K562 (cell line): ENCODE measurements around the gene PEX7. TPM values are rescaled to one million over a fixed set of nuclear protein-coding genes. Genes with fewer than 3 reads are reported as not detected.

ENCODE experiments used
- ATAC-seq: fragments of 200-7000 bp; cut with Tn5 transposase; 3 replicates; pipeline ENCODE4 v1.9.1; 2020; ENCODE audit warnings: moderate library complexity
- BruUV-seq: library from RNA; stranded (reverse); fragments of 400-500 nt; replicated peaks from 2 replicates; lab custom pipeline; 2021; lab: Mats Ljungman, UMichigan
- CTCF ChIA-PET: fragments of 300-600 bp; formaldehyde crosslinking; extraction: SDS; loops from one replicate; lab custom pipeline; 2021; ENCODE audit warnings: low intra/inter-chr PET ratio; lab: Yijun Ruan, JAX
- POLR2A ChIA-PET: fragments of 300-600, 350-650 bp; sonication (Branson Sonifier 250); formaldehyde crosslinking; extraction: SDS; loops from one replicate; lab custom pipeline; 2021; ENCODE audit warnings: antibody characterized with exemption, inconsistent platforms; lab: Yijun Ruan, JAX
- DNase-seq, 4 experiments: peaks; one replicate each; pipeline versions ENCODE4 v3.0.0 to v3.0.0-alpha.2; 2011 to 2018; ENCODE audit warnings: low spot score in 3 of 4, mixed read lengths in 3 of 4; ENCODE audit errors: extremely low read depth in 1 of 4
- FAIRE-seq: peaks from 2 replicates; lab custom pipeline; 2011; peaks lifted over from hg19 to GRCh38; lab: Jason Lieb, UNC
- H2AFZ ChIP-seq: 2 replicates; pipeline ENCODE4 v1.6.0; 2011; ENCODE audit warnings: low read depth, low read length, control low read depth, inconsistent platforms
- H3K27ac ChIP-seq: fragments of 200-600 bp; 3 replicates; pipeline ENCODE4 v1.8.0; 2011; ENCODE audit warnings: low read depth, mild to moderate bottlenecking, control low read depth, inconsistent platforms, low read length, moderate library complexity, mixed read lengths; ENCODE audit errors: extremely low read depth
- H3K27me3 ChIP-seq, 2 experiments: fragments of 300-600 bp in 1 of 2; 2 replicates in 1 of 2; 3 replicates in 1 of 2; pipeline versions ENCODE4 v1.6.0 to v1.8.0; 2011; ENCODE audit warnings: inconsistent platforms in 2 of 2, low read length in 2 of 2, mild to moderate bottlenecking in 1 of 2, mixed read lengths in 1 of 2, moderate library complexity in 1 of 2; ENCODE audit not compliant: control insufficient read depth in 2 of 2, insufficient read depth in 2 of 2
- H3K36me3 ChIP-seq: fragments of 300-600 bp; 3 replicates; pipeline ENCODE4 v1.8.0; 2011; ENCODE audit warnings: mild to moderate bottlenecking, low read length, inconsistent platforms; ENCODE audit not compliant: control insufficient read depth, insufficient read depth
- H3K4me1 ChIP-seq, 2 experiments: fragments of 200-600 bp in 1 of 2; replicated peaks in 1 of 2; 2 replicates in 1 of 2; 3 replicates in 1 of 2; pipeline versions ENCODE4 v1.5.1 to v1.8.0; 2011; ENCODE audit warnings: inconsistent platforms in 2 of 2, low read length in 2 of 2, mild to moderate bottlenecking in 1 of 2, mixed read lengths in 1 of 2, moderate library complexity in 1 of 2; ENCODE audit not compliant: control insufficient read depth in 2 of 2, insufficient read depth in 2 of 2
- H3K4me2 ChIP-seq: 2 replicates; pipeline ENCODE4 v1.6.1; 2011; ENCODE audit warnings: low read length, control low read depth, inconsistent platforms, mixed read lengths; ENCODE audit not compliant: insufficient read depth
- H3K4me3 ChIP-seq: fragments of 200-600 bp; sonication (generic), shearing (Covaris generic); 2 replicates; pipeline ENCODE4 v1.5.1; 2016; ENCODE audit warnings: control low read depth, inconsistent platforms
- H3K79me2 ChIP-seq: fragments of 200-600 bp; 3 replicates; pipeline ENCODE4 v1.8.0; 2011; ENCODE audit warnings: low read length, inconsistent platforms; ENCODE audit not compliant: control insufficient read depth, insufficient read depth
- H3K9ac ChIP-seq, 2 experiments: 2 replicates each; pipeline versions ENCODE4 v1.6.0 to v1.6.1; 2011; ENCODE audit warnings: low read depth in 2 of 2, low read length in 2 of 2, control low read depth in 1 of 2, inconsistent platforms in 1 of 2, mild to moderate bottlenecking in 1 of 2, mixed read lengths in 1 of 2; ENCODE audit not compliant: insufficient read depth in 1 of 2
- H3K9me1 ChIP-seq: one replicate; pipeline ENCODE4 v1.6.0; 2011; ENCODE audit warnings: inconsistent platforms, mild to moderate bottlenecking, low read length, moderate library complexity; ENCODE audit not compliant: control insufficient read depth, insufficient read depth
- H3K9me3 ChIP-seq: replicated peaks from 2 replicates; pipeline ENCODE4 v1.5.1; 2011; ENCODE audit warnings: low read depth, low read length, inconsistent platforms; ENCODE audit not compliant: control insufficient read depth, insufficient read depth
- H4K20me1 ChIP-seq: replicated peaks from 2 replicates; pipeline ENCODE4 v1.6.1; 2011; ENCODE audit warnings: low read length, inconsistent platforms, mixed read lengths; ENCODE audit not compliant: control insufficient read depth, insufficient read depth
- BDP1 ChIP-seq: IDR thresholded peaks from 3 replicates; pipeline ENCODE4 v1.6.1; 2011; ENCODE audit not compliant: insufficient read length, insufficient read depth
- CCAR2 ChIP-seq: fragments of 200-400 bp; formaldehyde crosslinking; IDR thresholded peaks from 2 replicates; pipeline ENCODE4 v1.6.1; 2017; ENCODE audit warnings: mild to moderate bottlenecking, low read depth, low read length
- ID3 ChIP-seq, 2 experiments: fragments of 250-450 bp in 1 of 2; fragments of 450-650 bp in 1 of 2; sonication (Bioruptor Pico) in 1 of 2; IDR thresholded peaks; 2 replicates each; pipeline versions ENCODE4 v1.6.1 to v1.8.0; 2016 to 2021; ENCODE audit warnings: mild to moderate bottlenecking in 2 of 2, moderate library complexity in 2 of 2, missing compliant biosample characterization in 1 of 2, missing genetic modification characterization in 1 of 2
- RBM39 ChIP-seq: fragments of 200-400 bp; formaldehyde crosslinking; optimal IDR thresholded peaks from 2 replicates; pipeline ENCODE3; 2018; ENCODE audit warnings: low read depth, low read length
- ZNF695 ChIP-seq: fragments of 450-650 bp; formaldehyde crosslinking; IDR thresholded peaks from 2 replicates; pipeline ENCODE4 v1.4.0; 2020; ENCODE audit warnings: mild to moderate bottlenecking, moderate library complexity
- WGBS: fragments of 100-300 bp; shearing (Covaris generic); methylation state at CpG from one replicate; pipeline ENCODE4 v1.1.6; 2016; ENCODE audit warnings: low coverage, mixed read lengths; ENCODE audit not compliant: insufficient coverage; ENCODE audit errors: missing lambda C conversion rate; 5-methylcytosine and 5-hydroxymethylcytosine counted together
- in situ Hi-C: fragments of 300-500 bp; cut with MboI; formaldehyde crosslinking; loops from 4 replicates; pipeline ENCODE4 v1.15.0; 2018; ENCODE audit warnings: inconsistent platforms, mixed read lengths
- intact Hi-C: fragments of 100-400 bp; cut with micrococcal nuclease; formaldehyde crosslinking; loops from 2 replicates; pipeline ENCODE4 v1.14.2; 2022
- polyA plus RNA-seq, 8 experiments: library from polyadenylated mRNA; depleted of rRNA in 4 of 8; stranded (reverse) in 5 of 8; unstranded in 3 of 8; fragments of >200 nt; fragmentation: Nextera tagmentation in 2 of 8; fragmentation: Illumina TruSeq in 1 of 8; extraction: Ambion mirVana in 2 of 8; extraction: Trizol in 1 of 8; gene quantifications; 2 replicates each; pipeline versions ENCODE4 v1.2.1 to v1.2.3, GENCODE V29; 2011 to 2014; ENCODE audit warnings: inconsistent platforms in 1 of 8, missing spikeins in 1 of 8
- total RNA-seq, 7 experiments: library from RNA; depleted of rRNA in 6 of 7; stranded (reverse); fragments of >200 nt in 6 of 7; fragmentation: Illumina TruSeq in 2 of 7; extraction: Trizol in 2 of 7; gene quantifications; 2 replicates each; pipeline versions ENCODE4 v1.2.1 to v1.2.3, GENCODE V29; 2011 to 2021; ENCODE audit warnings: low replicate concordance in 1 of 7
- TF ChIP-seq, protein P1 (sequence below): sonication (generic); formaldehyde crosslinking; IDR thresholded peaks from 2 replicates; pipeline ENCODE4 v1.8.0; 2022; ENCODE audit warnings: missing genetic modification reagents, mild to moderate bottlenecking, borderline replicate concordance
- TF ChIP-seq, protein P2 (sequence below): fragments of 450-650 bp; IDR thresholded peaks from 2 replicates; pipeline ENCODE4 v1.7.1; 2018; ENCODE audit warnings: mild to moderate bottlenecking, low read depth; ENCODE audit not compliant: partially characterized antibody

PEX7 gene
- total and polyA plus RNA-seq, 9 of the 15 experiments (the other 6 are each of a cell fraction or from before 2014, with no cell fraction given) = 1.6 to 12.9 (median 9.1) TPM

- H3K9me3 ChIP-seq = no peaks in the 10 kb centered on the region
- H3K9ac ChIP-seq = no peak overlapping the region
- H3K27ac ChIP-seq = no peak overlapping the region
- BruUV-seq = no TSS peak
- ChIA-PET CTCF (no interaction called here), POLR2A (interaction anchor here (0.5 to 1.3 kb wide), 2 partner anchors 24 to 52 kb away, joined by 3 read pairs; no protein-coding TSS in a partner anchor)
- no peaks in the 10 kb centered on the region for H3K79me2 ChIP-seq
- no peak overlapping the region for H2AFZ ChIP-seq
- 52% methylated on average over 4 of the region's 4 CpGs for WGBS
- H3K27me3 ChIP-seq = no peaks in the 10 kb centered on the region
- intact Hi-C loops (no loop called here), in situ Hi-C loops (no loop called here)
- TF ChIP-seq, protein P1, sequence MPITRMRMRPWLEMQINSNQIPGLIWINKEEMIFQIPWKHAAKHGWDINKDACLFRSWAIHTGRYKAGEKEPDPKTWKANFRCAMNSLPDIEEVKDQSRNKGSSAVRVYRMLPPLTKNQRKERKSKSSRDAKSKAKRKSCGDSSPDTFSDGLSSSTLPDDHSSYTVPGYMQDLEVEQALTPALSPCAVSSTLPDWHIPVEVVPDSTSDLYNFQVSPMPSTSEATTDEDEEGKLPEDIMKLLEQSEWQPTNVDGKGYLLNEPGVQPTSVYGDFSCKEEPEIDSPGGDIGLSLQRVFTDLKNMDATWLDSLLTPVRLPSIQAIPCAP = no peak
- TF ChIP-seq RBM39 (no peak), ZNF695 (CRISPR knock-in tag) (no peak), ID3 (CRISPR knock-in tag; IDR thresholded peaks at IDR 0.05) (no peak), ID3 (tag; IDR thresholded peaks at IDR 0.05) (no peak), CCAR2 (no peak), BDP1 (no peak)
- TF ChIP-seq, protein P2, sequence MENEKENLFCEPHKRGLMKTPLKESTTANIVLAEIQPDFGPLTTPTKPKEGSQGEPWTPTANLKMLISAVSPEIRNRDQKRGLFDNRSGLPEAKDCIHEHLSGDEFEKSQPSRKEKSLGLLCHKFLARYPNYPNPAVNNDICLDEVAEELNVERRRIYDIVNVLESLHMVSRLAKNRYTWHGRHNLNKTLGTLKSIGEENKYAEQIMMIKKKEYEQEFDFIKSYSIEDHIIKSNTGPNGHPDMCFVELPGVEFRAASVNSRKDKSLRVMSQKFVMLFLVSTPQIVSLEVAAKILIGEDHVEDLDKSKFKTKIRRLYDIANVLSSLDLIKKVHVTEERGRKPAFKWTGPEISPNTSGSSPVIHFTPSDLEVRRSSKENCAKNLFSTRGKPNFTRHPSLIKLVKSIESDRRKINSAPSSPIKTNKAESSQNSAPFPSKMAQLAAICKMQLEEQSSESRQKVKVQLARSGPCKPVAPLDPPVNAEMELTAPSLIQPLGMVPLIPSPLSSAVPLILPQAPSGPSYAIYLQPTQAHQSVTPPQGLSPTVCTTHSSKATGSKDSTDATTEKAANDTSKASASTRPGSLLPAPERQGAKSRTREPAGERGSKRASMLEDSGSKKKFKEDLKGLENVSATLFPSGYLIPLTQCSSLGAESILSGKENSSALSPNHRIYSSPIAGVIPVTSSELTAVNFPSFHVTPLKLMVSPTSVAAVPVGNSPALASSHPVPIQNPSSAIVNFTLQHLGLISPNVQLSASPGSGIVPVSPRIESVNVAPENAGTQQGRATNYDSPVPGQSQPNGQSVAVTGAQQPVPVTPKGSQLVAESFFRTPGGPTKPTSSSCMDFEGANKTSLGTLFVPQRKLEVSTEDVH = no peak
- no peak for FAIRE-seq
- H3K9me1 ChIP-seq = no peaks in the 10 kb centered on the region
- DNase-seq = no peak
- no peak for ATAC-seq
- no peaks in the 10 kb centered on the region for H3K36me3 ChIP-seq
- H4K20me1 ChIP-seq = no peaks in the 10 kb centered on the region
- H3K4me3 ChIP-seq = no peak overlapping the region
- no peak overlapping the region for H3K4me2 ChIP-seq
- no peaks in the 10 kb centered on the region for H3K4me1 ChIP-seq
These were observed 42.3 kb downstream of the PEX7 start for GRCh38 chr6:136864676-136865075.
